ENCODE data around the gene CBR1. TPM values are rescaled to one million over a fixed set of nuclear protein-coding genes. Genes with fewer than 3 reads are reported as not detected.
A peak's percentile ranks its signal among the peaks of the same experiment; 100 is the strongest.

CBR1 gene
- total and polyA plus RNA-seq, 9 of the 15 experiments (the other 6 are each of a cell fraction or from before 2014, with no cell fraction given): 2.5 to 33.8 (median 15.1) TPM

DNA sequence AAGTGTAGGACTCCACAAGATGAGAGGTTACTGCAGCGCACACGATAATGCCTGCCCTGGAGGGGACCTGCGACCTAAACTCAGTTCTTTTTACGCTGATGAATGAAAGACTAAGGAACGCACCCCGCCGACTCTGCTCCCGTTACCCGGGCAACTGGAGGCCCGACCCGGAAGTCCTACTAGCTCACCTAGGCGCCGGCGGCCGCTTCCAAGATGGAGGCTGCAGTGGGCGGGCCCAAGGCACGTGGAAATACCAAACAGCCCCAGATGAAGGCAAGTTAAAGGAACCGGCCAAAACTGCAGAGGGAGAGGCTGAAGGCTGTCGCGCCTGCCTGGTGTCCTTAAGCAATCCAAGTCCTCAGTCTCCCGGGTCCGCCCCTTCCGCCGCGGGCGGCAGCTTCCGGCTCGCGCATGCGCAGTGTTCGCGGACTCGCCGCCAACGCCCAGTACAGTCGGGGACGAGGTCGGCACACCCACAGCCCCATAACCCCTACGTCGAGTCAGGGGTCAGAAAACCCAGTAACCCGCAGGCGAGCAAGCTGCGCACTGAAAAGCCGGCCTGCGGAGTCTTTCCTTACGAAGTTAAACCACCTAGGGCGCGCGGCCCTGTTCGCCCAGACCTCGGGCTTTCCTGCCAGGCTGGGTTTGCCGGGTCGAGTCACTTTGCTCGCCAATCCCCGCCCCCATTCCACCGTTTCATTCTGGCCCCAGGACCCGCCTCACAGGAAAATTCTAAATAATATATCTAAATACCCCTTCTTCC is 9.5 kb upstream of the CBR1 start, which contains the start of gene SETD4 (continued):
- TF ChIP-seq RBM14 (IDR thresholded peaks at IDR 0.05; ENCODE audit: borderline replicate concordance, insufficient read depth, low read depth, low read length) (no peak), WHSC1 (IDR thresholded peaks at IDR 0.05; ENCODE audit: low read length) (no peak), CREM (IDR thresholded peaks at IDR 0.05; ENCODE audit: low read depth) (peak; percentile 53), POLR2G (IDR thresholded peaks at IDR 0.05; ENCODE audit: low read depth, low read length) (peak; percentile 92), ZNF717 (CRISPR knock-in tag; IDR thresholded peaks at IDR 0.05) (no peak), KLF6 (CRISPR knock-in tag; IDR thresholded peaks at IDR 0.05; ENCODE audit: borderline replicate concordance) (peak; percentile 79; the same call in 1 of the 2 replicates), TAF7 (tag; IDR thresholded peaks at IDR 0.05) (0 out of 2 replicates have a peak, but pooled peaks have one; percentile 23), FOXM1 (IDR thresholded peaks at IDR 0.05; ENCODE audit: low read depth) (no peak), FOXM1 (CRISPR knock-in tag; IDR thresholded peaks at IDR 0.05; ENCODE audit: low read depth) (no peak; the same call in 1 of the 2 replicates), TAF9B (IDR thresholded peaks at IDR 0.05; ENCODE audit: partially characterized antibody) (peak; percentile 67), NBN (IDR thresholded peaks at IDR 0.05; ENCODE audit: low read depth) (0 out of 2 replicates have a peak, but pooled peaks have one; percentile 42), TEAD1 (CRISPR knock-in tag; IDR thresholded peaks at IDR 0.05) (peak in 1 of 2 experiments; percentile 84; a peak in 1 of 4 replicates)
- TF ChIP-seq, protein P1, sequence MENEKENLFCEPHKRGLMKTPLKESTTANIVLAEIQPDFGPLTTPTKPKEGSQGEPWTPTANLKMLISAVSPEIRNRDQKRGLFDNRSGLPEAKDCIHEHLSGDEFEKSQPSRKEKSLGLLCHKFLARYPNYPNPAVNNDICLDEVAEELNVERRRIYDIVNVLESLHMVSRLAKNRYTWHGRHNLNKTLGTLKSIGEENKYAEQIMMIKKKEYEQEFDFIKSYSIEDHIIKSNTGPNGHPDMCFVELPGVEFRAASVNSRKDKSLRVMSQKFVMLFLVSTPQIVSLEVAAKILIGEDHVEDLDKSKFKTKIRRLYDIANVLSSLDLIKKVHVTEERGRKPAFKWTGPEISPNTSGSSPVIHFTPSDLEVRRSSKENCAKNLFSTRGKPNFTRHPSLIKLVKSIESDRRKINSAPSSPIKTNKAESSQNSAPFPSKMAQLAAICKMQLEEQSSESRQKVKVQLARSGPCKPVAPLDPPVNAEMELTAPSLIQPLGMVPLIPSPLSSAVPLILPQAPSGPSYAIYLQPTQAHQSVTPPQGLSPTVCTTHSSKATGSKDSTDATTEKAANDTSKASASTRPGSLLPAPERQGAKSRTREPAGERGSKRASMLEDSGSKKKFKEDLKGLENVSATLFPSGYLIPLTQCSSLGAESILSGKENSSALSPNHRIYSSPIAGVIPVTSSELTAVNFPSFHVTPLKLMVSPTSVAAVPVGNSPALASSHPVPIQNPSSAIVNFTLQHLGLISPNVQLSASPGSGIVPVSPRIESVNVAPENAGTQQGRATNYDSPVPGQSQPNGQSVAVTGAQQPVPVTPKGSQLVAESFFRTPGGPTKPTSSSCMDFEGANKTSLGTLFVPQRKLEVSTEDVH (IDR thresholded peaks at IDR 0.05; ENCODE audit: low read depth, partially characterized antibody): peak; percentile 51
- TF ChIP-seq, protein P2, sequence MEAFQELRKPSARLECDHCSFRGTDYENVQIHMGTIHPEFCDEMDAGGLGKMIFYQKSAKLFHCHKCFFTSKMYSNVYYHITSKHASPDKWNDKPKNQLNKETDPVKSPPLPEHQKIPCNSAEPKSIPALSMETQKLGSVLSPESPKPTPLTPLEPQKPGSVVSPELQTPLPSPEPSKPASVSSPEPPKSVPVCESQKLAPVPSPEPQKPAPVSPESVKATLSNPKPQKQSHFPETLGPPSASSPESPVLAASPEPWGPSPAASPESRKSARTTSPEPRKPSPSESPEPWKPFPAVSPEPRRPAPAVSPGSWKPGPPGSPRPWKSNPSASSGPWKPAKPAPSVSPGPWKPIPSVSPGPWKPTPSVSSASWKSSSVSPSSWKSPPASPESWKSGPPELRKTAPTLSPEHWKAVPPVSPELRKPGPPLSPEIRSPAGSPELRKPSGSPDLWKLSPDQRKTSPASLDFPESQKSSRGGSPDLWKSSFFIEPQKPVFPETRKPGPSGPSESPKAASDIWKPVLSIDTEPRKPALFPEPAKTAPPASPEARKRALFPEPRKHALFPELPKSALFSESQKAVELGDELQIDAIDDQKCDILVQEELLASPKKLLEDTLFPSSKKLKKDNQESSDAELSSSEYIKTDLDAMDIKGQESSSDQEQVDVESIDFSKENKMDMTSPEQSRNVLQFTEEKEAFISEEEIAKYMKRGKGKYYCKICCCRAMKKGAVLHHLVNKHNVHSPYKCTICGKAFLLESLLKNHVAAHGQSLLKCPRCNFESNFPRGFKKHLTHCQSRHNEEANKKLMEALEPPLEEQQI (IDR thresholded peaks at IDR 0.05): no peak
- TF ChIP-seq, protein P3, sequence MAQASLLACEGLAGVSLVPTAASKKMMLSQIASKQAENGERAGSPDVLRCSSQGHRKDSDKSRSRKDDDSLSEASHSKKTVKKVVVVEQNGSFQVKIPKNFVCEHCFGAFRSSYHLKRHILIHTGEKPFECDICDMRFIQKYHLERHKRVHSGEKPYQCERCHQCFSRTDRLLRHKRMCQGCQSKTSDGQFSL (CRISPR knock-in tag; IDR thresholded peaks at IDR 0.05): no peak
- TF ChIP-seq, protein P3 (tag; IDR thresholded peaks at IDR 0.05): no peak
- TF ChIP-seq, protein P4, sequence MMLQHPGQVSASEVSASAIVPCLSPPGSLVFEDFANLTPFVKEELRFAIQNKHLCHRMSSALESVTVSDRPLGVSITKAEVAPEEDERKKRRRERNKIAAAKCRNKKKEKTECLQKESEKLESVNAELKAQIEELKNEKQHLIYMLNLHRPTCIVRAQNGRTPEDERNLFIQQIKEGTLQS (IDR thresholded peaks at IDR 0.05): no peak
- TF ChIP-seq, protein P4 (CRISPR knock-in tag; conservative IDR thresholded peaks at IDR 0.05): 0 out of 2 replicates have a peak, but pooled peaks have one; percentile 10

Data from K562 (cell line).